Neural cell (in vitro differentiated cells): ENCODE measurements around the gene PSMA7. TPM values are rescaled to one million over a fixed set of nuclear protein-coding genes. Genes with fewer than 3 reads are reported as not detected.

Experiments
- H2AFZ ChIP-seq: fragments of 200-600, 300-800 bp; sonication (generic), shearing (Covaris generic); 2 replicates; pipeline ENCODE4 v1.6.0; 2014; ENCODE audit warnings: low read depth, mild to moderate bottlenecking, antibody characterized with exemption, low read length, moderate library complexity
- H3F3A ChIP-seq: fragments of 200-600 bp; shearing (Covaris generic); 2 replicates; pipeline ENCODE4 v1.6.1; 2016; ENCODE audit warnings: mild to moderate bottlenecking, moderate library complexity, mixed read lengths, antibody characterized with exemption, low read length; ENCODE audit not compliant: insufficient read depth, poor library complexity, severe bottlenecking
- H3K27ac ChIP-seq: fragments of 200-600, 300-800 bp; sonication (generic), shearing (Covaris generic); 2 replicates; pipeline ENCODE4 v1.5.1; 2014; ENCODE audit warnings: mild to moderate bottlenecking, low read length, moderate library complexity
- H3K27me3 ChIP-seq: fragments of 300-800, 200-600 bp; sonication (generic), shearing (Covaris generic); 2 replicates; pipeline ENCODE4 v1.6.0; 2014; ENCODE audit warnings: mild to moderate bottlenecking, low read depth, low read length, moderate library complexity; ENCODE audit not compliant: insufficient read depth
- H3K36me3 ChIP-seq: fragments of 300-800, 200-600 bp; sonication (generic), shearing (Covaris generic); 2 replicates; pipeline ENCODE4 v1.5.1; 2014; ENCODE audit warnings: mild to moderate bottlenecking, antibody characterized with exemption, low read length, moderate library complexity; ENCODE audit not compliant: insufficient read depth
- H3K4me2 ChIP-seq: fragments of 300-800, 200-600 bp; sonication (generic), shearing (Covaris generic); 2 replicates; pipeline ENCODE4 v1.6.0; 2014; ENCODE audit warnings: mild to moderate bottlenecking, low read length
- H3K4me3 ChIP-seq: fragments of 300-800, 200-600 bp; sonication (generic), shearing (Covaris generic); 2 replicates; pipeline ENCODE4 v1.5.1; 2014; ENCODE audit warnings: mild to moderate bottlenecking, low read length, moderate library complexity
- H3K79me2 ChIP-seq: fragments of 200-600 bp; shearing (Covaris generic); replicated peaks from 2 replicates; pipeline ENCODE4 v1.6.0; 2014; ENCODE audit warnings: mild to moderate bottlenecking, low read length, moderate library complexity; ENCODE audit not compliant: insufficient read depth
- H3K9ac ChIP-seq: fragments of 300-800, 200-600 bp; sonication (generic), shearing (Covaris generic); 2 replicates; pipeline ENCODE4 v1.6.1; 2016; ENCODE audit warnings: mild to moderate bottlenecking, low read length, mixed read lengths
- H3K9me2 ChIP-seq: fragments of 200-600 bp; shearing (Covaris generic); 2 replicates; pipeline ENCODE4 v1.6.1; 2016; ENCODE audit warnings: mild to moderate bottlenecking, low read length, mixed read lengths; ENCODE audit not compliant: insufficient read depth
- H3K9me3 ChIP-seq: fragments of 200-600, 300-800 bp; sonication (generic), shearing (Covaris generic); 2 replicates; pipeline ENCODE4 v1.6.1; 2016; ENCODE audit warnings: mild to moderate bottlenecking, mixed run types, low read length, moderate library complexity, mixed read lengths
- H4K20me1 ChIP-seq: fragments of 200-600 bp; shearing (Covaris generic); 2 replicates; pipeline ENCODE4 v1.6.1; 2016; ENCODE audit warnings: mild to moderate bottlenecking, mixed run types; ENCODE audit not compliant: insufficient read depth
- CTCF ChIP-seq: fragments of 450-650 bp; IDR thresholded peaks from 2 replicates; pipeline ENCODE4 v1.5.1; 2014; ENCODE audit warnings: antibody characterized with exemption, mild to moderate bottlenecking, moderate library complexity; ENCODE audit not compliant: poor library complexity, severe bottlenecking
- EP300 ChIP-seq: fragments of 450-650 bp; conservative IDR thresholded peaks from 2 replicates; pipeline ENCODE4 v1.6.1; 2014; ENCODE audit warnings: antibody characterized with exemption, mild to moderate bottlenecking, moderate library complexity; ENCODE audit not compliant: poor library complexity, severe bottlenecking
- EZH2 ChIP-seq: fragments of 200-600, 300-800 bp; shearing (Covaris generic), sonication (generic); IDR thresholded peaks from 2 replicates; pipeline ENCODE4 v1.6.1; 2014; ENCODE audit warnings: antibody characterized with exemption, low read length, borderline replicate concordance, mild to moderate bottlenecking; ENCODE audit not compliant: insufficient read depth, poor library complexity, severe bottlenecking
- MXI1 ChIP-seq: fragments of 450-650 bp; conservative IDR thresholded peaks from 2 replicates; pipeline ENCODE4 v1.6.1; 2014; ENCODE audit warnings: antibody characterized with exemption, mild to moderate bottlenecking; ENCODE audit not compliant: poor library complexity, severe bottlenecking
- POLR2AphosphoS5 ChIP-seq: IDR thresholded peaks from 2 replicates; pipeline ENCODE4 v1.6.1; 2012
- RAD21 ChIP-seq: fragments of 450-650 bp; conservative IDR thresholded peaks from 2 replicates; pipeline ENCODE4 v1.6.1; 2014; ENCODE audit warnings: antibody characterized with exemption, mild to moderate bottlenecking, moderate library complexity
- REST ChIP-seq: IDR thresholded peaks from 2 replicates; pipeline ENCODE4 v1.6.1; 2012; ENCODE audit warnings: borderline replicate concordance
- SMC3 ChIP-seq: fragments of 450-650 bp; conservative IDR thresholded peaks from 2 replicates; pipeline ENCODE4 v1.6.1; 2014; ENCODE audit warnings: antibody characterized with exemption, mild to moderate bottlenecking, moderate library complexity; ENCODE audit not compliant: poor library complexity
- TAF1 ChIP-seq: IDR thresholded peaks from 2 replicates; pipeline ENCODE4 v1.6.1; 2012; ENCODE audit warnings: low read depth
- polyA plus RNA-seq: library from polyadenylated mRNA; depleted of rRNA; stranded (reverse); fragments of >200 nt; gene quantifications from 2 replicates; pipeline ENCODE4 v1.2.3, GENCODE V29; 2014

The PSMA7 gene
- polyA plus RNA-seq, 1 donor from 2014 or later = 874 TPM

GRCh38 chr20:62159052-62159451 lies 15.9 kb upstream of the PSMA7 start:
- no peaks in the 10 kb centered on the region for H3K9me2 ChIP-seq
- no peak overlapping the region for H3K27ac ChIP-seq
- no peak overlapping the region for H3K4me2 ChIP-seq
- H2AFZ ChIP-seq = no peak overlapping the region
- H3K79me2 ChIP-seq = peaks cover 38% of the 10 kb centered on the region
- H3K27me3 ChIP-seq = no peaks in the 10 kb centered on the region
- H3K9me3 ChIP-seq = no peaks in the 10 kb centered on the region
- H3K36me3 ChIP-seq = no peaks in the 10 kb centered on the region
- H3K4me3 ChIP-seq = no peak overlapping the region
- peaks cover 17% of the 10 kb centered on the region for H4K20me1 ChIP-seq
- no peaks in the 10 kb centered on the region for H3F3A ChIP-seq
- TF ChIP-seq MXI1 (no peak), EZH2 (no peak), EP300 (no peak), CTCF (no peak), SMC3 (no peak), POLR2AphosphoS5 (no peak), TAF1 (no peak), RAD21 (no peak), REST (no peak)
- no peak overlapping the region for H3K9ac ChIP-seq

GRCh38 chr20:62158541-62158940 lies 15.3 kb upstream of the PSMA7 start:
- H3K4me3 ChIP-seq = no peak overlapping the region

More at GRCh38 chr20:62158541-62158940, 15.3 kb upstream of the PSMA7 start:
- Histone ChIP-seq H3K36me3 (no peaks in the 10 kb centered on the region), H3K9me3 (no peaks in the 10 kb centered on the region), H3K4me2 (no peak overlapping the region), H3K9me2 (no peaks in the 10 kb centered on the region), H3F3A (no peaks in the 10 kb centered on the region), H3K9ac (no peak overlapping the region), H3K27ac (no peak overlapping the region), H2AFZ (no peak overlapping the region), H3K79me2 (peaks cover 43% of the 10 kb centered on the region), H3K27me3 (no peaks in the 10 kb centered on the region), H4K20me1 (peaks cover 17% of the 10 kb centered on the region)
- TF ChIP-seq MXI1 (no peak), REST (no peak), EP300 (no peak), SMC3 (no peak), TAF1 (no peak), CTCF (no peak), RAD21 (no peak), POLR2AphosphoS5 (no peak)
